ENCODE measurements around the gene ASIC3.

ASIC3 gene

GRCh38 chr7:151056283-151056665, 7.9 kb downstream of the ASIC3 start:
- TF ChIP-seq, protein P1, sequence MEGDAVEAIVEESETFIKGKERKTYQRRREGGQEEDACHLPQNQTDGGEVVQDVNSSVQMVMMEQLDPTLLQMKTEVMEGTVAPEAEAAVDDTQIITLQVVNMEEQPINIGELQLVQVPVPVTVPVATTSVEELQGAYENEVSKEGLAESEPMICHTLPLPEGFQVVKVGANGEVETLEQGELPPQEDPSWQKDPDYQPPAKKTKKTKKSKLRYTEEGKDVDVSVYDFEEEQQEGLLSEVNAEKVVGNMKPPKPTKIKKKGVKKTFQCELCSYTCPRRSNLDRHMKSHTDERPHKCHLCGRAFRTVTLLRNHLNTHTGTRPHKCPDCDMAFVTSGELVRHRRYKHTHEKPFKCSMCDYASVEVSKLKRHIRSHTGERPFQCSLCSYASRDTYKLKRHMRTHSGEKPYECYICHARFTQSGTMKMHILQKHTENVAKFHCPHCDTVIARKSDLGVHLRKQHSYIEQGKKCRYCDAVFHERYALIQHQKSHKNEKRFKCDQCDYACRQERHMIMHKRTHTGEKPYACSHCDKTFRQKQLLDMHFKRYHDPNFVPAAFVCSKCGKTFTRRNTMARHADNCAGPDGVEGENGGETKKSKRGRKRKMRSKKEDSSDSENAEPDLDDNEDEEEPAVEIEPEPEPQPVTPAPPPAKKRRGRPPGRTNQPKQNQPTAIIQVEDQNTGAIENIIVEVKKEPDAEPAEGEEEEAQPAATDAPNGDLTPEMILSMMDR (IDR thresholded peaks at IDR 0.05; ENCODE audit: control insufficient read depth, insufficient read depth, low read depth, low read length, missing control alignments): no peak
- no peak overlapping the region for H3K4me3 ChIP-seq (ENCODE audit: control insufficient read depth, low read depth, low read length)
- no peak for DNase-seq (ENCODE audit: low read depth)

DNA sequence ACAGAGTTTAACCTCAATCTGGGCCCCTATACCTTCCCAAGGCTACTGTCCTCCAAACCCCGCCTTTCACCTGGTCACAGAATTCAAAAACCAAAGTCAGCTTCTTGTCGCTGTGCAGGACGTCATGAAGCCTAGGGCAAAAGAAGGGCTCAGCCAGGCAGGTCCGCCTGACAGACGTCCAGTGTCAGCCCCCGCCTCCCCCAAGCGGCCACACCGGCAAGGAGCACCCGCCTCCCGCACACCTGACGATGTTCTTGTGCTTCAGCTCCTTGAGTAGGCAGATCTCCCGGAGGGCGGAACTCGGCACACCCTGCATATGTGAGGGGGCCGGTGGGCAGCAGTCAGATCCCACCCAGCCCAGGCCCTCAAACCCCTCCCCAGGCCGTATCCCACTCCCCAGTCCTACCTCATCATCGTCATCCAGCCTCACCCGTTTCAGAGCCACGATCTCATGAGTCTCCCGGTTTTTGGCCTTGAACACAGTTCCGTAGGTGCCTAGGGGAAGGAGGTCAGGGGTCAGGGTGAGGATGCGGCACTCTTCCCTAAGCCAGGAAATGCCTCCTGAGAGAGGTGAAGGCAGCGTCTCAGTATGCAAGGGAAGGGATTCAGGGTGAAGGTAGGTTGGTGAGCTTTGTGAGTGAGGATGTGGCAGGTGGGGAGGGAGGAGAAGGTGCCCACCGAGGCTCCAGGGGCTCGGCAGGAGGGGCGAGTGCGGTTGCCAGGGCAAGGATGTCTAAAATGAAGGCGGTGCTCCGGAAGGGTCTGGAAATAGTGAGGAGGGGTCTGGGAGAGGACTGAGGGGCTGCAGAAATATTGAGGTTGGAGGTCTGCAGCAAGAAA, 8.6 kb downstream of the ASIC3 start:
- H3K4me3 ChIP-seq (ENCODE audit: control insufficient read depth, low read depth, low read length): peak overlapping the region; percentile 57
- TF ChIP-seq, protein P1 (IDR thresholded peaks at IDR 0.05; ENCODE audit: control insufficient read depth, insufficient read depth, low read depth, low read length, missing control alignments): no peak
- DNase-seq (ENCODE audit: low read depth): no peak

GRCh38 chr7:151057506-151057988, 9.2 kb downstream of the ASIC3 start, which contains the start of gene CDK5:
Gene CDK5 (minus strand): TSS chr7:151057897. CDS start chr7:151057848, 49 bp downstream.
- TF ChIP-seq, protein P1 (IDR thresholded peaks at IDR 0.05; ENCODE audit: control insufficient read depth, insufficient read depth, low read depth, low read length, missing control alignments): no peak
- peak within 1 kb of the TSS; percentile 57 for H3K4me3 ChIP-seq (ENCODE audit: control insufficient read depth, low read depth, low read length)
- no peak for DNase-seq (ENCODE audit: low read depth)

GRCh38 chr7:151057989-151058780, 9.9 kb downstream of the ASIC3 start:
- peak; percentile 99 for DNase-seq (ENCODE audit: low read depth)
- TF ChIP-seq, protein P1 (IDR thresholded peaks at IDR 0.05; ENCODE audit: control insufficient read depth, insufficient read depth, low read depth, low read length, missing control alignments): no peak
- H3K4me3 ChIP-seq (ENCODE audit: control insufficient read depth, low read depth, low read length): peak overlapping the region; percentile 57

DNA sequence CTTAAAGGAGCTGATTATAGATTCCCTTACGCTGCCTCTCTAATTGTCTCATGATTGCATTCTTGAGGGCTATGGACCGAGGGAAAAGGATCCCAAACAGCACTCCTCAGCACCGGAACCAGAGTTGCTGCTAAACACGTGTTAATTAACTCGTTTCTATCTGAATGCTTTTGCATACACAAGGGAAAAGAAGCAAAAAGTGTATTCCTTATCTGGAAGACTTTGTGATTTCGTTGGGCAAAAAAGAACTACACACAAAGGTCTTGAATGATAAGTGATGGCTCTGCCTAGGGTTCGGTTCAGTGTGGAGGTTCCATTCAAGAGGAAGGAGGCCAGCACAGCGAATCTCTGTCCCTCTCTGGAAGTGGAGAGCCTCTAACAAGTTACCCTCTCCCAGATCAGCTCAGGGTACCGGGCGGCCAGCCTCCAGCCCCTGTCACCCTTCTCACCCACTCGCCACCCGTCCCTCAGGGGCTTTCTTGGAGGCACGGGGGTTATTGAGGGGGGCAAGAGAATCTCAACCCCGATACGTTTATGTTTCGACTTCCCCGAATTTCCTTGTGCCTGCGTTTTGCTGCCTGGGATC, 10.5 kb downstream of the ASIC3 start:
- DNase-seq (ENCODE audit: low read depth): no peak
- TF ChIP-seq, protein P1 (IDR thresholded peaks at IDR 0.05; ENCODE audit: control insufficient read depth, insufficient read depth, low read depth, low read length, missing control alignments): no peak
- H3K4me3 ChIP-seq (ENCODE audit: control insufficient read depth, low read depth, low read length): peak overlapping the region; percentile 44

DNA sequence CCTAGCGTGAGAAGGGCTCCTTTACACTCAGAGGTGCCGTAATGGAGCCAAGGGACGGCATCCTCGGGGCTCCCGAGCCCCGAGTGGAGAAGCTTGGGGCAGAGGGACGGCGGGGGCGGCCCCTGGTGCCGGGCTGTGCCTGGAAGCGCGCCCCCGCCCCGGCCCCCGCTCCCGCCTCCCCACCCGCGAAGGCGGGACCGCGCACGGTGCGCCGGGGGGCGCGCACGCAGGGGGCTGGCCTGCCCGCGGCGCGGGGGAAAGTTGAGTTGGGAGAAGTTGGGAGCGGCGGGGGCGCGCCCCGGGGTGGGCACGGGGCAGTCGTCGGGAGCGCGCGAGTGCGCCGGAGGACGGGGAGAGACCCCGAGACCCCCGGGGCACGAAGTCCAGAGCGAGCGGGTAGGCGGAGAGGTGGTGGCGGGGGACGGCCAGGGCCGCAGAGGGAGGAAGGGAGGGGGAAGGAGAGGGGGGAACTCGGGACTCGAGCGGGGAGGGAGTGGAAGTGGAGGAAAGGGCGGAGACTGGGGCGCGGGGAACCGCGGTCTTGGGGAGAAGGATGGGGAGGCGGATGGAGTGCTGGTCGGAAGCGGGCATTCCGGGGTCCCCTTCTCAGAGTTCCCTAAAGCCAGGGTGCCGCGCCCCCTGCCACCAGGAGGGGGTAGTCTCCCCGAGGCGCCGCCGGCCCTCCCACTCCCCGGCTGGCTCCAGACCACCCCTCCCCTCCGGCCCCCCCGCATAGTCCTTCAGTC, 11.2 kb downstream of the ASIC3 start, which contains the start of gene SLC4A2:
Gene SLC4A2 (plus strand): TSS at position 223 of the 746 bp plus-strand sequence. CDS start 2,399 bp downstream, outside the sequence.
- H3K4me3 ChIP-seq (ENCODE audit: control insufficient read depth, low read depth, low read length): peak within 1 kb of the TSS; percentile 83
- TF ChIP-seq, protein P1 (IDR thresholded peaks at IDR 0.05; ENCODE audit: control insufficient read depth, insufficient read depth, low read depth, low read length, missing control alignments): peak; percentile 50
- DNase-seq (ENCODE audit: low read depth): no peak

Data from AG09309 (cell line).